ENCODE data around the gene TOGARAM2.

- no peak for TF ChIP-seq CTCF (conservative IDR thresholded peaks at IDR 0.05; ENCODE audit: low read depth, low read length)
- TF ChIP-seq EZH2 (IDR thresholded peaks at IDR 0.05; ENCODE audit: borderline replicate concordance, low read depth, low read length, poor library complexity, severe bottlenecking): no peak
Observed at GRCh38 chr2:29063646-29064345, 82.7 kb downstream of the TOGARAM2 start.

All from A673 (cell line).